T-helper 1 cell treated with Interleukin-12 subunit alpha and Interleukin-12 subunit beta and Interleukin-4 antibody, amounts not matched to agents 30 ng/mL and 1 ng/mL, for 36 hours (primary cell): Measurements from ENCODE around the gene TSPAN19. TPM values are rescaled to one million over a fixed set of nuclear protein-coding genes. Genes with fewer than 3 reads are reported as not detected.

Experiments used
- intact Hi-C: fragments of 100-400 bp; cut with micrococcal nuclease; formaldehyde crosslinking; loops from one replicate; pipeline ENCODE4 v1.15.1; 2024
- total RNA-seq: library from RNA; stranded (reverse); gene quantifications from 2 replicates; pipeline ENCODE4 v1.2.3, GENCODE V29; 2022

TSPAN19 gene
- total RNA-seq, 1 donor from 2014 or later, result not detected

DNA sequence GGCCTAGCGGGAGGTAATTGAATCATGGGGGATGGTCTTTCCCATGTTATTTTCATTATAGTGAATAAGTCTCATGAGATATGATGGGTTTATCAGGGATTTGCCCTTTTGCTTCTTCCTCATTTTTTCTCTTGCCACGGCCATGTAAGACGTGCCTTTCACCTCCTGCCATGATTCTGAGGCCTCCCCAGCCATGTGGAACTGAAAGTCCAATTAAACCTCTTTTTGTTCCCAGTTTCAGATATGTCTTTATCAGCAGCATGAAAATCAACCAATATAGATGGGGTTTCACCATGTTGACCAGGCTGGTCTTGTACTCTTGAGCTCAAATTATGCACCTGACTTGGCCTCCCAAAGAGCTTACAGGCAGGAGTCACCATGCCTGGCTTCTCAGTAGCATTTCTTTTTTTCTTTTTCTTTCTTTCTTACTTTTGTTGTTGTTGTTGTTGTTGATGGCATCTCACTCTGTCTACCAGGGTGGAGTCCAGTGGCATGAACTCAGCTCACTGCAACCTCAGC is 33.2 kb downstream of the TSPAN19 start:
- intact Hi-C loops, result no loop called here

- intact Hi-C loops, result no loop called here
These were observed 35.3 kb downstream of the TSPAN19 start for GRCh38 chr12:85000729-85001128.

DNA sequence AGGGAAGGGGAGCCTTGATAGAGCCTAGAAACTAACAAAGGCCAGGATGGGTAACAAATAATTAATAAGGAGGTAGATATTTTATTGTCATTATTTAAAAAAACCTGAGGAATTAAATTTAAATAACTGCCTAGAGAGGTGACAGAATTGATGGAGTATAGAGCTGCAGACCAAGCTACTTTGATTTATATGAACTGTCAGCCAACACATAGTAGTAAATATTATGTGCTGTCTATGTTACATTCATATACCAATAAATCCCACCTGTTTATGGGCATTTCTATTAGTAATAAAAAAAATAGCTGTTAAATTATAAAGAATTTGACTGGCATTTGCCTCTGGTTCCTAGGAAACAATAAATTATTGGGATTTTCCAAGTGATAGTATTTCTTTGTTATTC is 37.7 kb downstream of the TSPAN19 start:
- intact Hi-C loops, result no loop called here

GRCh38 chr12:84996759-84997158 is 39.3 kb downstream of the TSPAN19 start:
- intact Hi-C loops, result no loop called here

- intact Hi-C loops, result no loop called here
These were observed 40.4 kb downstream of the TSPAN19 start for GRCh38 chr12:84995641-84996040.

GRCh38 chr12:84994426-84994825 is 41.7 kb downstream of the TSPAN19 start:
- intact Hi-C loops, result no loop called here

DNA sequence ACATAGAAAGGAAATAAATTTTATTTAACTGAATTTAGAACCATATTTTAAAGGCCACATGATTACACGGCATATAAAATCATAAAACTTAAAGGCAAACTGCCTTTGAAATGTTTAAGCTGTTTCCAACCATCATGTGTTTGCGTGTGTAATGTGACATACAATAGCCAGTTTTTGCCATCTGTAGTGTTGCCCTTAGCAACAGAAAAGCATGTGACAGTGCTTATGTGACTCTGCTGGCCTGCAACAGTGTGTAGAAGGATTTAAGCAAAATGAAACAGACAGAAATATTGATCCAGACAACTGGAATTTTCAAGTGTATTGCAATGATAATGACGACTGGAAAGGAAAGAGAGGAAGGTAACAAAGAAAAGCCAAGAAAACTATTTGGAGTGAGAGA is 49.5 kb downstream of the TSPAN19 start:
- intact Hi-C loops, result no loop called here

- intact Hi-C loops, result no loop called here
These were observed 50.0 kb downstream of the TSPAN19 start for GRCh38 chr12:84986117-84986516.

GRCh38 chr12:84983289-84983688 is 52.8 kb downstream of the TSPAN19 start:
- intact Hi-C loops, result no loop called here

- intact Hi-C loops, result no loop called here
These were observed 53.2 kb downstream of the TSPAN19 start for GRCh38 chr12:84982888-84983287.

- intact Hi-C loops, result no loop called here
These were observed 57.2 kb downstream of the TSPAN19 start for GRCh38 chr12:84978921-84979320.

DNA sequence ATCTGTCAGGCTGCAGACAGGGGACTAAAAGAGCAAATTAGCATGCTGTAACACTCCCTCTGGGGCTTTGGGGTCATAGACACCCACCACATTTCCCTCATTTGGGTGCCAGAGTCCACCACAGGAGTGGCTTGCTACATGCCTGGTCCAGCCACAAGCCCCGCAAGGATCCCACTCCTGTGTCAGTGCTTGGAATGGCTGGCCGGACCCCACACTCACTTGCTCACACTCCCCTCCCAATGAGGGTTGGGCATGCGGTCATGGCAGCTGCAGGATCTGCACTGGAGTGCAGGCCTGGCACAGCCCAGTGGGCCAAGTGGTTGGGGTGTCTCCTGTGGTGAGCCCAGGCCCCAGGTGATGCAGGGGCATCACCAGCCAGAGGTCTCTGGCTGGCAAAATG is 59.9 kb downstream of the TSPAN19 start:
- intact Hi-C loops, result no loop called here

DNA sequence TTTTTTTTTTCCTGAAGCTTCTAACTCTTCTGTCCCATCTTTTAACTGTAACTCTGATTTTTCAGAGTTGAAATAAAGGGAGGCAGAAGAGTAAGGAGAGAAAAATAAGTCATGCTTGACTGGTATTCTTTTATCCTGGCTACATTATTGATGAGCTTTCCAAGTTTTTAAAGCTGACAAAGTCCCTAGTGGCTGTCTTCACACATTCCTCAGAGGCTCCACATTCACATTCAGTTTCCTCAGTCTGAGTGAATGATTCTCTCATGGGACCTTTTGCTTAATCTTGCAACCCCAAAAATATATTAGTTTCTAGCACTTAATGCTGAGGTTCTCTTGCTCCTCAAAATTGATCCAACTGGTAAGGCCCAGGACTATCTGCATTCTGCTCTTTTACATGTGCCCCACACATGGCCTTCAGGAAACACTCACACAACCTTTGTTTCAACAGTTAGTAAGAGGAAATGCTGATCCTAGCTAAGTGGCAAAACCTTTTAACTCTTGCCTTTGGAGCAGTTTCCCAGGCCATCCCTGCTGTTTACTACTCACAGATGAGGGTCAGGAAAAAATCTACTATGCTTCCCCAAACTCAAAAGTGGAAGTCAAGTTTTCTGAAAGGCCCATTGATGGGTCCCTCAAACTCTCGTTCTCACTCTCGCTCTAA is 61.8 kb downstream of the TSPAN19 start:
- intact Hi-C loops, result no loop called here

GRCh38 chr12:84973026-84973425 is 63.1 kb downstream of the TSPAN19 start:
- intact Hi-C loops, result no loop called here

GRCh38 chr12:84969226-84969625 is 66.9 kb downstream of the TSPAN19 start:
- intact Hi-C loops, result no loop called here

Other genes with a start within 250 kb of the TSPAN19 start
- gene SLC6A15, start 123.5 kb downstream of the TSPAN19 start, total RNA-seq, result not detected in 2 replicates
- not detected in 2 replicates for gene LRRIQ1, start 74 bp upstream of the TSPAN19 start, total RNA-seq
- not detected in 2 replicates for gene ALX1, start 243.9 kb upstream of the TSPAN19 start, total RNA-seq